GM19351 (cell line): Measurements from ENCODE around the gene ZBTB24.

ENCODE experiments used
- ATAC-seq: cut with Tn5 transposase; IDR thresholded peaks from one replicate; pipeline ENCODE4 v1.9.1; 2021; ENCODE audit warnings: mild to moderate bottlenecking, moderate library complexity; ENCODE audit not compliant: unreplicated experiment

ZBTB24 gene

DNA sequence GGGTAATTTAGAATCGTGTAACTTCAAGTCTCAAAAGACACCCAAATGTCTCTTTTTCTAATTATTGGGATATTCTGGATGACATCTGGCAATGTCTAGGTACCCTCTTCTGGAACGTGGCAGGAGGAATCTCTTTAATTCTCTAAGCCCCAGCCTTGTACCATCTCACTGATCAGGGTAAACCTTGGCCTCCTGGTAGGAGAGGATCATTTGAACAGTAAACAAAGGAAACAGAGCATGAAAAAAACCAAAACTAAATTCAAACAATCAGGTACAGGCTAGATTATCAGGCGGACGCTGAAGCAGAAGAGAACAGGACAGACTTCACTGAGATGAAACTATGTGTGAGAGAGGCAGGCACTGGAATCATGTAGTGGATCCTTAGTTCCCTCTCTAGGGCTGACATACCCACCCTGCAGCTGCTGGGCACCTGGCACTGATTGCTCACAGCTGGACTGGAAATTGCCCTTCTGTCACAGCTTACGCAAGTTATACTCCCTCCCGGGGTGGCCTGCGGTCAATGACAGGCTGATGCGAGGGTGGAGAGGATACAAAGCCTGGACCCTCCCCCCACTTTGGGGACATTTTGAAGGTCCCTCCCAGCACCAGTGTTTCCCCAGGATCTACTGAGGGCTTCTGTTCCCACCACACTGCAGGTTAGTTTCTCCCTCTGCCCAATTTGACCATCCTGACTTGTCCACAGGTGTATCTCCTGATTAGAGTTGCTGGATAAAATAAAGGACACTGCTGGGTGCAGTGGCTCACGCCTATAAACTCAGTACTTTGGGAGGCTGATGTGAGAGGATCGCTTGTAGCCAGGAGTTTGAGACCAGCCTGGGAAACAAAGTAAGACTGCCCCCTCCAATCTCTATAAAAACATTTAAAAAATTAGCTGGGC lies 20.6 kb upstream of the ZBTB24 start:
- no peak for ATAC-seq

DNA sequence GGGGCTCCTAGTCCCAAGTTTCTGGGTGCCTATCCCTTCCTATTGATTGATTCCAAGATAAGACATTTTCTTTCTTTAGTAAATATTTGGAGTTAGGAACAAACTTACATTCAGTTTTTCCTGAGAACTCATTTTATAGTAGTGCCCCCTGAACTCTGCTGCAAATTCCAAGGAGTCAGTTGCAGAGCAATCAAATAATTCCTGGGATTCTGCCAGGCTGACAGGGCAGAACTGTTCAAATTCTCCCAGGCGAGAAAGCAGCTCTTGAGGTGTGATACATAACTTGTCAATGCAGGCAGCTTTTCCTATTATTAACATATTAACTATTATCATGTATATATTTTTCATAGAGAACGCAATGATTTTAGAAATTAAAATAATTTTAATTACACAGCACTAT lies 15.9 kb upstream of the ZBTB24 start:
- no peak for ATAC-seq

DNA sequence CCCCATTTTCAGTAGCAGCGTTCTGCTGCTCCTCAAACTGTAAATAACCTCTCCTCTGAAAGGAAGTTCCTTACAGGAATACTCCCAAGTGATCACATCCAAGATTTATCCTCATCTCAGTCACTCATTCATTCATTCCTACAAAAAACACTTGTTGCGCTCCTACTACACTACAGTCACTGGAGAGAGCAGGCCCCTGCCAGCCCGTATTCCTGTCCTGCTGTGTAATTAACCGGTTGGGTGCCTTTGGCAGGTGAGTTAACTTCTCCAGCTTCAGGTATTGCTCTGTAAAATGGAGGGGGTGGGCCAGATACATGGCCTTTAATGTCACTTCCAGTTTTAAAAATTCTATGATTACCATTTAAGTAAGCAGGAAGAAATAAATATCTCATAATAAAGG lies 15.0 kb upstream of the ZBTB24 start:
- no peak for ATAC-seq

DNA sequence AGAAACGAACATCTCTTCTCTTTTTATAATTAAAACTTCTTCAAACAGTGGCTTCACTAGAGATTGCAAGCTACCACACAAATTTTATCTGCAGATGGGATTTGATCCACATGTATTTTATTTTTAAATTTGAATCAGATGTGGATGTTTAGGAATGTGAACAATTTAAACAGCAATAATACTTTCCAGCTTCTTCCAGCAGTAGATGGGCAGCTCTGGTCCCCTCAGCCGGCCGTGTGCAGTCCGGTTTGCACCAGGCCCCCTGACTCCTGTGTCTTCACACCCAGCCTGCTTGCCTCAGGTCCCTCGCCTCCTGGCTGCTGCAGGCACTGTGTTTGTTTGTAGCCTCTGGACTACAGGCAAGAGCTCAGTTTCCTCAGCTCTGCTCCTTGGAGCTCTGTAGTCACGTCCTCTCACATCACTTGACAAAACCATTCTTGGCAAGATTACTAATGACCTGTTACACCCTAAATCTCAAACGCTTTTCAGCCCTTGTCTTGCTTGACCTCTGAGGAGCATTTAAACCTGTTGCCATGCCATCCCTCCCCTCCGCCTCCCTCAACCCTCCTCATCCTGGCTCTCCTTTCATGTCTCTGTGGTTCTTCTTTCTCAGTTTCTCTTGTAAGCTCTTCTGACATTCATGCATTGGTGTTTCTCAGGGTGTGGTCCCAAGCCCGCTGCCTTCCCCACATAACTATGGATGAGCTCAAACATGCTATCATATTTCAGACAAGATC lies 13.2 kb upstream of the ZBTB24 start:
- ATAC-seq, result no peak

DNA sequence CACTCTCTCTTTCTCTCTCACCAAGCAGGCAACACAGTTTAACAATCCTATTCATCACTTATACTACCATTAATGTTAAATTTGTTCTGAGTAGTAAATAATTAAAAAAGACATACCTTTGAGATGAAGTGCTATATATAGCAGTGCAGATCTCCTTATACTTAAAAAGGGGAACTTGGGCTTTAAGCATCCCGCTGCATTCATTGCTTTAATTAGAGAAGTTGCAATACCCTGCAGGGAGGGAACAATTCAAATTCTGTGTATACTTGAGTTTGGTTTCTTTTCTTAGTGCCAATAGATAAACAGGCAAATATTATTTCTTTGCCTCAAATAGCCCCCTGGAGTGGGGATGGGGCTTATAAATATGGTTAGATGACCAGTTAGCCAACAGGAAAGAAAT lies 10.8 kb upstream of the ZBTB24 start:
- no peak for ATAC-seq

DNA sequence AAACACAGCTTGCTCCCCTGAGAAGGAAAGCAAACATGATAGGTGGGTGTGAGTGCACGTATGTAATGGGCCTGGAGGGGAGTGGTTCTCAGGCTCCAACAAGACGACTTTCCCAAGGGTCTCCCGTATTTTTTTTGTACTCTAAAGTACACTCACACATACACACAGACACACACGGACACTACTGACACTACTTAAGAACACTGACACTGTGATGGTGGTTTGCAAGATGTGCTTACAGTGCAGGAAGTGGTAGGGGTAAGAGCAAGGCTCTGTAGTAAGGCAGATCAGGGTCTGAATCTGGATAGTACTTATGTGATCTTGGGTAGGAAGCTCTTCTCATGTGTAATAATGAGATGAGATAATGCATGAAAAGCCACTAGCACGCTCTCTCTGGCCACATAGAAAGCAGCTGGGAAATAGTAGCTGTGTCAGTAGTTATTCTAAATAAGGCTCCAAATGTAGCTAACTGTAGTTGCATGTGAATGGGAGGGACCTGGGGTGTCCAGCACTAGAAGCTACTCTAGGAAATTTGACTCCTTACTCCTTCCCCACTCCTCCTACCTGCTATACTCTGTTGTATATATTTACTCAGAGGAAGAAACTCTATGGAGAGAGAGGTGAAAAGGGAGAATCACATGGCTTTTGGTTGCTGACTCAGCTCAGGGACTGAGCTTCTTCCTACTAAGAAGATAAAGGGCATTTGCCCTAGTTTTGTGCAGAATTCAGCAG lies 8.4 kb upstream of the ZBTB24 start:
- ATAC-seq, result no peak

DNA sequence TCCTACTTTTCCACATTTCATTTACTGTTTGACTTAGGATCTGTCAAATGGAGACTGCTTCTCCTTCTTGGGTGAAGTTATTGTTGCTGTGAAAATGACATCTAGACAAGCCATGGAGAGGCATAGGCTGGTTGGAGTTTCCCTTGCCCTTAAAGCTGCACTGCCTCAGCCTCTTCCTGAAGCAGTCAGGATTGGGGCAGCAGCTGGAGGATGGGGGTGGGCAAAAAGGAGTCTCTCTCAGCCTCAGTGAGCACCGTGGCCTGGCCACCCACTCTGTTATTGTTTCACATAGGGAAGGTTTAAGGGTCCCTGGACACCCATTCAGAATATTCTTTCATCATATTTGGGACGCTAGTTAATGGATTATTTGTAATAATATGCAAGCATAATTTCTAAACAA lies 7.7 kb upstream of the ZBTB24 start:
- ATAC-seq, result no peak

DNA sequence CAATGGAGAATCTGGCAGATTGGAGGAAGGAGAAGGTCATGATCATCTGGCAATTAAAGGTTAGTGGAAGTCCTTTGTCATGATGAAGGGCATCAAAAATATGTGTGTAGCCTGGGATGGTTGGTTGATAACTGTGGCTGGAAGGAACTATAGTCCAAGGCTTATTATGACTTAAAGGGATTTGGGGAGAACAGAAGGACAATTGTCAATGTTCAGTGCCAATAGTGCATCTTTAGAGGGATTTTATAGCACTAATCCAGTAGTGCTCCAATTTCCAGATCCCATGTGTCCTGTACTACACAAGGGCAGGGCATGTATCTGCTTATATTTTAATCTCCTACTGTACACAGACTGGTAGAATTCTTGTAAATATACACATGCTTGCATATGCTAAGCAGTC lies 5.0 kb upstream of the ZBTB24 start:
- no peak for ATAC-seq

DNA sequence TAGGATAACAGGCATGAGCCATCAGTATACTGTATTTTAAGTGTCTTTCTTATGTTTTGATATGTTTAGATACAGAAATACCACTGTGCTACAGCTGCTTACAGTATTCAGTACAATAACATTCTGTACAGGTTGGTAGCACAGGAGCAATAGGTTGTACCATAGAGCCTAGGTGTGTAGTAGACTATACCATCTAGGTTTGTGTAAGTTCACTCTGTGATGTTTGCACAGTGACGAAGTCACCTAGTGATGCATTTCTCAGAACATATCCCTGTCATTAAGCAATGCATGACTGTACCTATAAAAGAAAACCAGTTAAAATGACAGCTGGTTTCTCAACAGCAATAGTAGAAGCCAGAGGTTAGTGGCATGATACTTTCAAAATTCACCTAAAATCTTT lies 3.0 kb upstream of the ZBTB24 start:
- ATAC-seq, result no peak

DNA sequence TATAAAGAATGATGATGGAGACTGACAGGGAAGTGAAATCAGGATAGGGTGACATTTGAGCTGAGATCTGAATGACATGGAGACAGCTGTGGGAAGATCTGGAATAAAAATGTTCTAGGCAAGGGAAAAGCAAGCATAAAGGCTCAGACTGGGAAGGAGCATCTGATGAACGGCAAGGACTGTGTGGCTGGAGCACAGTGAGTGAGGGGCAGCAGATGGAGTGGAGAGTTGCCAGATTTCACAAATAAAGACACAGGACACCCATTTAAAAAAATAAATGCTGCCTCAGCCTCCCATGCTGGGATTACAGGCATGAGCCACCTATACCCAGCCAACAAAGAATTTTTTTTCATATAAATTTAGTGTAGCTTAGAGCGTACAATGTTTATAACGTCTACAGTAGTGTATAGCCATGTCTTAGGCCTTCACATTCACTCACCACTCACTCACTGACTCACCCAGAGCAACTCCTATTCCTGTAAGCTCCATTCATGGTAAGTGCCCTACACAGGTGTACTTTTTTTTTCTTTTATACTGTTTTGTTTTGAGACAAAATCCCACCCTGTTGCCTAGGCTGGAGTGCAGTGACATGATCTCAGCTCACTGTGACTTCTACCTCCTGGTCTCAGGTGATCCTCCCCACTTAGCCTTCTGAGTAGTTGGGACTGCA lies 2.4 kb upstream of the ZBTB24 start:
- ATAC-seq, result no peak

DNA sequence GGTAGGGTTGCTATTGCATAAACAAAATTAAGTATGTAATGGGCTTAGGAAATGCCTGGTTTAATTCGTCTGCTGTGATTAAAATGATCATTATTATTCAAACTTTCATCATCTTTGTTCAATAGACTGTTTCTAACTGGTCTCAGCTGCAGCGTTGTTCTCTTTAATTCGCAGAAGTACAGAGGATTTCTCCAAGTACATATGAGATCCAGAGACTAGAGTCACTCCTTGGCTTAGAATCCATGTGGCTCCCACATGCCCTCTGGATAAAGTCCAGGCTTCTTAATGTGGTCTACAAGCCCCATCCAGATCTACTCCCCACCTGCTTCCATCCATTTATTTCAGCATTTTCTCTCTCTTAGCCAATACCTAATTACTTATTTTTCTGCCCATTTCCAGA lies 1.1 kb upstream of the ZBTB24 start:
- ATAC-seq, result no peak

DNA sequence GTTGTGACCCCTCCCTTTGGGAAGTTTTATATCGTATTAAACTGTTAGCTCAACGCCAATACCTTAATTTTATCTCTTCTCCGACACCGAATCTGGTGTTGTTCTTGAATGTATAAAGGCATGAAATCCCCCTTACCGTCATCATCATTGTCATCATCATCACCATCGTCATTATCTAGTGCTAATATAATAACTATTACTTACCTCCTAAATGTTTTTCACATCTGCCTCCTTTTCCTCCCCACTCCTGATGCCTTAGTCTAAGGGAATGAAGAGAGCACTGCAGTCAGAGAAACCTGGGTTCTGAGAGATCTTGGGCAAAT lies 677 bp upstream of the ZBTB24 start:
- peak; percentile 13 for ATAC-seq

DNA sequence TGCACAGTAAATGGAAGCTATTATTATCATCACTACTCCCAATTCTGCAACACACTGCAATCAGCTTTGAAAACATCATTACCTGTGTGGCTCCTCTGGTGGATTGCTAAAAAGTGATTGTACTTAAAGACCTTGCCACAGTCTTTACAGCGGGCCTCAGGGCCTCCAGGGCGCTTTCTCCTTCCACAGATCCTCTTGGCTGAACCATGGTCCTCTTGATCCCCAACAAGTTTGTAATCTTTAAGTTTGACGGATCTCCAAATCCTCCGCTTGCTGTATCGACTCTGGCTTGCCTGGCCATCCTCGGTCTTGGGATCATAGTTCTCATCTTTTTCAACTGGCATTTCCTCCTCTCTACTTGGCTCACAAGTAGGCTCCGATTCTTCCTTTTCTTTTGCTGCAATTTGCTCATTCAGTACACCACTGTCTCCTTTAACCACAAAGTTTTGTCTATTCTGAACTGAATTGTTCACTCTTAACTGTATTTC lies 2.0 kb downstream of the ZBTB24 start:
- no peak for ATAC-seq

DNA sequence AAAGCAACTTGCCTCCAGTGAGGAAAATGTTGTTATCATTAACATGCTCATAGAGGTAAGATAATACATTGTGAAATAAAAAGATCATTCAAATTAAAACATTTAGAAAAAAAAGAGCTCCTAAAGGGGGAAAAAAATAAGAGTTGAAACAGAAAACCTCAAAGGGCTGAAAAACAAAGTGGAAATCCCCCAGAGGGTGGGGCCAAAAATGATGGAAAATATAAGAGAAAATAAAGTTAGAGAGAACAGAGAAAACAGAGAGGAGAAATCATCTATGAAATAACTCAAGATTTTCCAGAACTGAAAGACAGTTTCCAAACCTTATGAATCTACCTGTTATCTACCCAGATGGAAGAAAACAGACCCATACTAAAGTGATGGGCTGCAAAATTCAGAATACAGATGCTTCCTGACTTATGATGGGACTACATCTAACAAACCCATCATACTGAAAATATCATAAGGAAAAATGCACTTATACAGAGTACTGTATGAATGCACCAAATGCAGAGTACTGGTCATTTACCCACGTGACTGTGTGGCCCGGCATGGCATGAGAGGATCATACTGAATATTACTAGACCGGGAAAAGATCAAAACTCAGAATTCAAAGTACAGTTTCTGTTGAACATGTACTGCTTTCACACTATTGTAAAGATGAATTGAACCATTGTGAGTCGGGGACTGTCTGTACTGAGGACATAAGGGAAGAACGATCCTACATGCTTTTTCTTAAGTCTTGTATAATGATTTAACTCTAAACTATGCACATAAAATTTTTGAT lies 4.0 kb downstream of the ZBTB24 start:
- ATAC-seq, result no peak

DNA sequence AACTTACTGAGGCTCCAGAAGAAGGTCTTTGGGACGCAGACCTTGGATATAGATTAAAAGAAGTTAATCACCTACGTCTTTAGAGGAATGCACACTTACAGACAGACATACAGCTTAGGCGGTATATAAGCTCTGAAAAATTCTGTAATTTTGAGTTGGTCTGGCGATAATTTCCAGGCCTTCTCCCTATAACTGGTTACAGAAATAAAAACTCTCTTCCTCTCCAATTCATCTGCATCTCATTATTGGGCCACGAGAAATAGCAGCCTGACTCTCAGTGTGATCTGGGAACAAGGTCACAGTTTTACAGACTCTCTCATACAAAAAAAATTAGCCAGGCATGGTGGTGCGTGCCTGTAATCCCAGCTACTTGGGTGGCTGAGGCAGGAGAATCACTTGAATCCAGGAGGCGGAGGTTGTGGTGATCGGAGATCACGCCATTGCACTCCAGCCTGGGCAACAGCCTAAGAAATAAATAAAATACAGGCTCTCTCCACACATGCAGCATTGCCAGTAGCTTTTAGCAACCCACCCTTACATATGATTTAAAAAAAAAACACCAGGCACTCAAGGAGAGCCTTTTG lies 4.7 kb downstream of the ZBTB24 start:
- no peak for ATAC-seq

DNA sequence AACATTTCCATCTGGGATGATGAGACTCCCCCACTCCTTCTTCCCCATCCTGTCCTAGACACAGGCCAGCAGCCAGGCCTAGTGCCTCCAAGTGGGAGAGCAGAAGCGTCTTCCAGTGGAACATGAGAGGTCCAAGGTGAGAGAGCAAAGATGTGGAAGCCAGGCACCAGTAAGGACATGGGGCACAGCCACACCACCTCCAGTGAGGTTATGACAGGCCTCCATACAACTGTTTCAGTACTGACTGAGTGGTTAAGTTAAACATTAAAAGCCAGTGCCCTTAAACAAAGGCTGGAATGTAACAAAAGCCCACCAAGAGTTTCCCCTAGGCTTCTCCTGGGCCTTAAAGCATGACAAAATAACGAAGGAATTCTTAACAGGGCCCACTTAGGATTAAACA lies 5.3 kb downstream of the ZBTB24 start:
- ATAC-seq, result no peak

DNA sequence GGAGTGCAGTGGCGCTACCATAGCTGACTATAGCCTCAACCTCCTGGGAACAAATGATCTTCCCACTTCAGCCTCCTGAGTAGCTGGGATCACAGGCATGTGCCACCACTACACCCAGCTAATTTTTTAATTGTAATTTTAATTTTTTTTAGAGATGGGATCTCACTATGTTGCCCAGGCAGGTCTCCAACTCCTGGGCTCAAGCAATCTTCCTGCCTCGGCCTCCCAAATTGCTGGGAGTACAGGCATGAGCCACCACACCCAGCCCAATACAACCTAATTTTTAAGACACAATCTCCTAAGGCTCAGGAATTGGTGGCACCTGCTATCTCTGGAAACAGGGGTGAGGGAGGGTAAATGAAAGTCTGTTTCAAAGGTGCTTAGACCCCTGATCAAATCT lies 5.8 kb downstream of the ZBTB24 start:
- ATAC-seq, result no peak

DNA sequence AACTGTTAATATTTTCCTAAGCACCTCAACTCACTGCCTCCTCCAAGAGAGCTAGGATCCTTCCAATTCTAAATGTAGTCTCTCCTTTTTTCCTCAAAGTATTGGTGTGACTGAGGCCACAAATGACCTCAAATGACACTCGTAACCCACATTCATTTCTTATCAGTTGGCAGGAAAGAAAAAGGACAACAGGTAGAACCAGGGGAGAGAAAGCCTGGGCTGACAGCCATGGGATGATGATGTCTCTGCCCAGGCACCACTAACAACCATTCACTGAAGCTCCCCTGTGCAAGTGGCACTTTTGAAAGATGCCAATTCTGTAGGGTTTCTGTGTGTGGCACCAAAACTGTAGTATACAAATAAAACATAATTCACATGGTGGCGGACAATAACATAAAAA lies 7.4 kb downstream of the ZBTB24 start:
- ATAC-seq, result no peak

DNA sequence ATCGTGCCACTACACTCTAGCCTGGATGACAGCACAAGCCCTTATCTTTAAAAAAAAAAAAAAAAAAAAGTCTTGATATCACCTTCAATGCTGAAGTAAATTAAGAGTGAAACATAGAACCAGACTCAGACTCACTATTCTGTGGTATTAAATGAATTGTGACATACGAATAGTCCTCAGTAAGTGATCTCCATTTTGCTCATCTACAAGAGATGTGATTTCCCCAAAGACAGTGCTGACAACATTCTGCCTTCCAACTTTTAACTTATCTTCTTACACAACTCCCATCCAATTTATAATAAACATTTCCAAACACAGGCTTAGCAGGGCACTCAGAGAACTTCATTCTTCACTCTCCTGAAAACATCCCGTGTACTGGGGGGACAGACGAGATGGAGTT lies 8.0 kb downstream of the ZBTB24 start:
- no peak for ATAC-seq

DNA sequence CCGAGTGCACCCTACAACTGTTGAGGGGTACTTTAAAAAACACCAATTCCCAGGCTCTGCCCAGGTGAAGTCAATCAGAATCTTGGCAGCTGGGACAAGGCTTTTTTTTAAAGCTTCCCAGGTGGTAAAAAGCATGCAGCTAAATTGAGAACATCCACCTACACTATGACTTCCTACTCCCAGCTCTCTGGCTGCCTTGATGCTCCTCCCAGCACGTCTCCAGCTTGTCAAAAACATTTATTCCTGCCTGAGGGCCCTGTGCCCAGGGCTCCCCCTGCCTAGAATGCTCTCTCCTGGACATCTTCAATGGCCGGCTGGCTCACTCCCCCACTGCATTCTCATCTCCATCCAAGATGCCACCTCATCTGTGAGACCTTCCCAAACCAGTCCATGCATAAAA lies 9.9 kb downstream of the ZBTB24 start:
- ATAC-seq, result no peak
